ENCODE results near the gene CACUL1.

Gene CACUL1

GRCh38 chr10:118642228-118642627, 112.5 kb downstream of the CACUL1 start:
- H3K4me1 Mint-ChIP-seq: no peaks in the 10 kb centered on the region
- H3K4me3 Mint-ChIP-seq: no peak overlapping the region
- peaks cover 43% of the 10 kb centered on the region for H3K27me3 Mint-ChIP-seq (ENCODE audit: low read depth, poor library complexity)
- no peaks in the 10 kb centered on the region for H3K36me3 Mint-ChIP-seq (ENCODE audit: low read depth)
- no peak for DNase-seq
- no peak overlapping the region for H3K27ac Mint-ChIP-seq
- peaks cover 8% of the 10 kb centered on the region for H3K9me3 Mint-ChIP-seq
- no peak for TF ChIP-seq CTCF (IDR thresholded peaks at IDR 0.05)

GRCh38 chr10:118638680-118639079, 116.1 kb downstream of the CACUL1 start:
- Mint-ChIP-seq H3K9me3 (peaks cover 8% of the 10 kb centered on the region), H3K4me1 (no peaks in the 10 kb centered on the region), H3K36me3 (ENCODE audit: low read depth) (no peaks in the 10 kb centered on the region), H3K4me3 (no peak overlapping the region), H3K27ac (no peak overlapping the region), H3K27me3 (ENCODE audit: low read depth, poor library complexity) (peaks cover 27% of the 10 kb centered on the region)
- TF ChIP-seq CTCF (IDR thresholded peaks at IDR 0.05): no peak
- no peak for DNase-seq

GRCh38 chr10:118635674-118636402, 118.9 kb downstream of the CACUL1 start:
- Mint-ChIP-seq H3K36me3 (ENCODE audit: low read depth) (no peaks in the 10 kb centered on the region), H3K27ac (no peak overlapping the region)
- no peak for TF ChIP-seq CTCF (IDR thresholded peaks at IDR 0.05)

GRCh38 chr10:118633786-118634185, 121.0 kb downstream of the CACUL1 start:
- Mint-ChIP-seq H3K36me3 (ENCODE audit: low read depth) (no peaks in the 10 kb centered on the region), H3K4me3 (no peak overlapping the region), H3K27me3 (ENCODE audit: low read depth, poor library complexity) (peaks cover 32% of the 10 kb centered on the region), H3K27ac (no peak overlapping the region), H3K9me3 (no peaks in the 10 kb centered on the region), H3K4me1 (no peaks in the 10 kb centered on the region)
- DNase-seq: no peak
- no peak for TF ChIP-seq CTCF (IDR thresholded peaks at IDR 0.05)

More at GRCh38 chr10:118635674-118636402, 118.9 kb downstream of the CACUL1 start:
- Mint-ChIP-seq H3K4me1 (no peaks in the 10 kb centered on the region), H3K9me3 (peaks cover 8% of the 10 kb centered on the region), H3K4me3 (no peak overlapping the region), H3K27me3 (ENCODE audit: low read depth, poor library complexity) (peaks cover 36% of the 10 kb centered on the region)
- no peak for DNase-seq

GRCh38 chr10:118629211-118629610, 125.6 kb downstream of the CACUL1 start:
- TF ChIP-seq CTCF (IDR thresholded peaks at IDR 0.05): no peak
- no peak for DNase-seq
- Mint-ChIP-seq H3K36me3 (ENCODE audit: low read depth) (no peaks in the 10 kb centered on the region), H3K4me3 (no peak overlapping the region), H3K27me3 (ENCODE audit: low read depth, poor library complexity) (peaks cover 48% of the 10 kb centered on the region), H3K27ac (no peak overlapping the region), H3K9me3 (no peaks in the 10 kb centered on the region), H3K4me1 (no peaks in the 10 kb centered on the region)

- TF ChIP-seq CTCF (IDR thresholded peaks at IDR 0.05): no peak
- Mint-ChIP-seq H3K27ac (no peak overlapping the region), H3K4me1 (no peaks in the 10 kb centered on the region), H3K9me3 (no peaks in the 10 kb centered on the region), H3K4me3 (no peak overlapping the region), H3K36me3 (ENCODE audit: low read depth) (no peaks in the 10 kb centered on the region), H3K27me3 (ENCODE audit: low read depth, poor library complexity) (peaks cover 50% of the 10 kb centered on the region)
- no peak for DNase-seq
Measured at GRCh38 chr10:118628397-118628796, 126.4 kb downstream of the CACUL1 start.

Measured in nephron progenitor cell (in vitro differentiated cells).